ENCODE measurements around the gene WNT7B.

- TF ChIP-seq EZH2 (optimal IDR thresholded peaks at IDR 0.05; ENCODE audit: low read depth, low read length) (no peak), EZH2phosphoT487 (IDR thresholded peaks at IDR 0.05; ENCODE audit: low read length) (no peak)
- TF ChIP-seq, protein P1, sequence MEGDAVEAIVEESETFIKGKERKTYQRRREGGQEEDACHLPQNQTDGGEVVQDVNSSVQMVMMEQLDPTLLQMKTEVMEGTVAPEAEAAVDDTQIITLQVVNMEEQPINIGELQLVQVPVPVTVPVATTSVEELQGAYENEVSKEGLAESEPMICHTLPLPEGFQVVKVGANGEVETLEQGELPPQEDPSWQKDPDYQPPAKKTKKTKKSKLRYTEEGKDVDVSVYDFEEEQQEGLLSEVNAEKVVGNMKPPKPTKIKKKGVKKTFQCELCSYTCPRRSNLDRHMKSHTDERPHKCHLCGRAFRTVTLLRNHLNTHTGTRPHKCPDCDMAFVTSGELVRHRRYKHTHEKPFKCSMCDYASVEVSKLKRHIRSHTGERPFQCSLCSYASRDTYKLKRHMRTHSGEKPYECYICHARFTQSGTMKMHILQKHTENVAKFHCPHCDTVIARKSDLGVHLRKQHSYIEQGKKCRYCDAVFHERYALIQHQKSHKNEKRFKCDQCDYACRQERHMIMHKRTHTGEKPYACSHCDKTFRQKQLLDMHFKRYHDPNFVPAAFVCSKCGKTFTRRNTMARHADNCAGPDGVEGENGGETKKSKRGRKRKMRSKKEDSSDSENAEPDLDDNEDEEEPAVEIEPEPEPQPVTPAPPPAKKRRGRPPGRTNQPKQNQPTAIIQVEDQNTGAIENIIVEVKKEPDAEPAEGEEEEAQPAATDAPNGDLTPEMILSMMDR (IDR thresholded peaks at IDR 0.05; ENCODE audit: low read length): no peak
Measured at GRCh38 chr22:45884201-45885062, 92.5 kb downstream of the WNT7B start.

Data from MM.1S (cell line).